Measurements from ENCODE around the gene TIGD4.

- TF ChIP-seq POLR2AphosphoS5 (IDR thresholded peaks at IDR 0.05; ENCODE audit: low read depth, low read length) = no peak
- no peak for TF ChIP-seq REST (IDR thresholded peaks at IDR 0.05; ENCODE audit: insufficient read depth in 1 of 2, low read depth in 2 of 2, low read length in 2 of 2)
- no peak for TF ChIP-seq TAF1 (IDR thresholded peaks at IDR 0.05; ENCODE audit: borderline replicate concordance, insufficient read depth, low read length)
These were observed 7.1 kb upstream of the TIGD4 start for GRCh38 chr4:152786627-152787026.
